ENCODE data around the gene CAPN15.

The CAPN15 gene

GRCh38 chr16:534856-535445 lies 7.4 kb downstream of the CAPN15 start:
- Histone ChIP-seq H3K36me3 (ENCODE audit: low read depth) (peaks cover 17% of the 10 kb centered on the region), H3K27ac (ENCODE audit: poor library complexity, severe bottlenecking) (peak overlapping the region; percentile 2), H3K9me3 (ENCODE audit: severe bottlenecking) (no peaks in the 10 kb centered on the region), H3K4me3 (ENCODE audit: severe bottlenecking) (no peak overlapping the region), H3K27me3 (ENCODE audit: insufficient read depth, poor library complexity, severe bottlenecking) (no peaks in the 10 kb centered on the region), H3K4me1 (ENCODE audit: insufficient read depth, poor library complexity, severe bottlenecking) (peaks cover 8% of the 10 kb centered on the region)
- ATAC-seq (ENCODE audit: low read depth) (peak; percentile 7; the same call in 2 of the 3 replicates), DNase-seq (ENCODE audit: low spot score) (no peak)
- TF ChIP-seq CTCF (IDR thresholded peaks at IDR 0.05; ENCODE audit: poor library complexity, severe bottlenecking), result no peak

- ATAC-seq (ENCODE audit: low read depth) (peak; percentile 92), DNase-seq (ENCODE audit: low spot score) (no peak)
- H3K9me3 ChIP-seq (ENCODE audit: severe bottlenecking), result no peaks in the 10 kb centered on the region
- TF ChIP-seq CTCF (IDR thresholded peaks at IDR 0.05; ENCODE audit: poor library complexity, severe bottlenecking), result no peak
- H3K4me3 ChIP-seq (ENCODE audit: severe bottlenecking), result no peak overlapping the region
- peak overlapping the region; percentile 2 for H3K27ac ChIP-seq (ENCODE audit: poor library complexity, severe bottlenecking)
- H3K4me1 ChIP-seq (ENCODE audit: insufficient read depth, poor library complexity, severe bottlenecking), result peaks cover 8% of the 10 kb centered on the region
- peaks cover 24% of the 10 kb centered on the region for H3K36me3 ChIP-seq (ENCODE audit: low read depth)
- no peaks in the 10 kb centered on the region for H3K27me3 ChIP-seq (ENCODE audit: insufficient read depth, poor library complexity, severe bottlenecking)
Measured at GRCh38 chr16:535446-536405, 8.2 kb downstream of the CAPN15 start.

- ATAC-seq (ENCODE audit: low read depth), result no peak
- TF ChIP-seq CTCF (IDR thresholded peaks at IDR 0.05; ENCODE audit: poor library complexity, severe bottlenecking), result no peak
- Histone ChIP-seq H3K27ac (ENCODE audit: poor library complexity, severe bottlenecking) (no peak overlapping the region), H3K4me3 (ENCODE audit: severe bottlenecking) (no peak overlapping the region), H3K27me3 (ENCODE audit: insufficient read depth, poor library complexity, severe bottlenecking) (no peaks in the 10 kb centered on the region), H3K9me3 (ENCODE audit: severe bottlenecking) (no peaks in the 10 kb centered on the region), H3K36me3 (ENCODE audit: low read depth) (peaks cover 29% of the 10 kb centered on the region), H3K4me1 (ENCODE audit: insufficient read depth, poor library complexity, severe bottlenecking) (peaks cover 8% of the 10 kb centered on the region)
- no peak for DNase-seq (ENCODE audit: low spot score)
Measured at GRCh38 chr16:536746-537145, 9.2 kb downstream of the CAPN15 start.

GRCh38 chr16:537415-538335 lies 10.2 kb downstream of the CAPN15 start:
- Histone ChIP-seq H3K36me3 (ENCODE audit: low read depth) (peaks cover 29% of the 10 kb centered on the region), H3K27me3 (ENCODE audit: insufficient read depth, poor library complexity, severe bottlenecking) (no peaks in the 10 kb centered on the region), H3K4me3 (ENCODE audit: severe bottlenecking) (no peak overlapping the region), H3K4me1 (ENCODE audit: insufficient read depth, poor library complexity, severe bottlenecking) (peaks cover 8% of the 10 kb centered on the region), H3K9me3 (ENCODE audit: severe bottlenecking) (no peaks in the 10 kb centered on the region), H3K27ac (ENCODE audit: poor library complexity, severe bottlenecking) (no peak overlapping the region)
- ATAC-seq (ENCODE audit: low read depth) (no peak), DNase-seq (ENCODE audit: low spot score) (no peak)
- TF ChIP-seq CTCF (IDR thresholded peaks at IDR 0.05; ENCODE audit: poor library complexity, severe bottlenecking), result no peak
